ENCODE results near the gene WDR18. TPM values are rescaled to one million over a fixed set of nuclear protein-coding genes. Genes with fewer than 3 reads are reported as not detected.

Gene WDR18
- total and polyA plus RNA-seq, 8 donors: 12.3 to 84.8 (median 23.3) TPM

DNA sequence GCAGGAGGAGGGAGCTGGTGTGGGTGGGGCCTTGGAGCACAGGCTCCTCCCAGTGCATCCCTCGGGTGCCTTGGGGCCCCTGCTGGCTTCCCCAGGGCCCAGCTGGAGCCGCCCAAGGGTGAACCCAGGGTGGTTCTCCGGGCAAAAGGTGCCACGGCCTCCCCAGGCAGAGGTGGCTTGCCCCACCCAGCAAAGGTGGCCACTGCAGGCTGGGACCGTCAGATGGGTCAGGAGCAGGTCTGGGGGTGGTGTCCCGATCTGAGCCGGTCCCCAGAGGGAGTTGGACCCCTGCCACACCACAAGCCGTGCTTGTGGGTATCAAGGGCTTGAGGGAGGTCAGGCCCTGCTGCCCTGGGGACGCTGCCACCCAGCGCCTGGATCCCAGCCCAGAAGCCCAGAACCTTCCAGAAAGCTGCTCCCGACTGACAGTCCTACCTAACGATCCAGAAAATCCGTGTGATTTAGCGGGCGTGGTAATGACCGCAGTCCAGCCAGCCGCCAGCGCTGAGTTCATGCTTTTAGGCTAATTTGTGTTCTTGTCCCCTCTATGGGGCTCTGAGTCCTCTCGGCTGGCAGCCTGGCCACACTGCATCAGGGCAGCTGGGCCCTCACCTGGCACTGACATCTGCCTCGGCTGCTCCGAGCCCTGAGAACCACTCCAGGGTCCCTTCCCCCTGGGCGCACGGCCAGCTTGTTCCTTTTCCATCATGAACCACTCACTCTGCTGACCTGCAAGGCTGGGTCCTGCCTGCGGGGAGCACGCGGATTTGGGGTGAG lies 11.1 kb downstream of the WDR18 start:
- intact Hi-C loops (cut with DNase I): no loop called here
- H3K27ac ChIP-seq: peak overlapping the region in 1 of 4 donors; percentile 11
- DNase-seq: peak in 3 of 6 donors; percentile 33 to 88 (median 42)
- H3K36me3 ChIP-seq: no peaks in the 10 kb centered on the region
- ATAC-seq: peak in 3 of 4 donors; percentile 12 to 57 (median 39)
- no peaks in the 10 kb centered on the region for H3K9me3 ChIP-seq
- peaks cover 0 to 11% (median 0%) of the 10 kb centered on the region in 4 donors for H3K27me3 ChIP-seq
- H3K4me3 ChIP-seq: no peak overlapping the region
- no peaks in the 10 kb centered on the region for H3K4me1 ChIP-seq
- WGBS, 2 donors: 55 to 61% methylated on average over 26 of the region's 26 CpGs
- FAIRE-seq: no peak
- TF ChIP-seq, protein P1, sequence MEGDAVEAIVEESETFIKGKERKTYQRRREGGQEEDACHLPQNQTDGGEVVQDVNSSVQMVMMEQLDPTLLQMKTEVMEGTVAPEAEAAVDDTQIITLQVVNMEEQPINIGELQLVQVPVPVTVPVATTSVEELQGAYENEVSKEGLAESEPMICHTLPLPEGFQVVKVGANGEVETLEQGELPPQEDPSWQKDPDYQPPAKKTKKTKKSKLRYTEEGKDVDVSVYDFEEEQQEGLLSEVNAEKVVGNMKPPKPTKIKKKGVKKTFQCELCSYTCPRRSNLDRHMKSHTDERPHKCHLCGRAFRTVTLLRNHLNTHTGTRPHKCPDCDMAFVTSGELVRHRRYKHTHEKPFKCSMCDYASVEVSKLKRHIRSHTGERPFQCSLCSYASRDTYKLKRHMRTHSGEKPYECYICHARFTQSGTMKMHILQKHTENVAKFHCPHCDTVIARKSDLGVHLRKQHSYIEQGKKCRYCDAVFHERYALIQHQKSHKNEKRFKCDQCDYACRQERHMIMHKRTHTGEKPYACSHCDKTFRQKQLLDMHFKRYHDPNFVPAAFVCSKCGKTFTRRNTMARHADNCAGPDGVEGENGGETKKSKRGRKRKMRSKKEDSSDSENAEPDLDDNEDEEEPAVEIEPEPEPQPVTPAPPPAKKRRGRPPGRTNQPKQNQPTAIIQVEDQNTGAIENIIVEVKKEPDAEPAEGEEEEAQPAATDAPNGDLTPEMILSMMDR (IDR thresholded peaks at IDR 0.05): no peak

DNA sequence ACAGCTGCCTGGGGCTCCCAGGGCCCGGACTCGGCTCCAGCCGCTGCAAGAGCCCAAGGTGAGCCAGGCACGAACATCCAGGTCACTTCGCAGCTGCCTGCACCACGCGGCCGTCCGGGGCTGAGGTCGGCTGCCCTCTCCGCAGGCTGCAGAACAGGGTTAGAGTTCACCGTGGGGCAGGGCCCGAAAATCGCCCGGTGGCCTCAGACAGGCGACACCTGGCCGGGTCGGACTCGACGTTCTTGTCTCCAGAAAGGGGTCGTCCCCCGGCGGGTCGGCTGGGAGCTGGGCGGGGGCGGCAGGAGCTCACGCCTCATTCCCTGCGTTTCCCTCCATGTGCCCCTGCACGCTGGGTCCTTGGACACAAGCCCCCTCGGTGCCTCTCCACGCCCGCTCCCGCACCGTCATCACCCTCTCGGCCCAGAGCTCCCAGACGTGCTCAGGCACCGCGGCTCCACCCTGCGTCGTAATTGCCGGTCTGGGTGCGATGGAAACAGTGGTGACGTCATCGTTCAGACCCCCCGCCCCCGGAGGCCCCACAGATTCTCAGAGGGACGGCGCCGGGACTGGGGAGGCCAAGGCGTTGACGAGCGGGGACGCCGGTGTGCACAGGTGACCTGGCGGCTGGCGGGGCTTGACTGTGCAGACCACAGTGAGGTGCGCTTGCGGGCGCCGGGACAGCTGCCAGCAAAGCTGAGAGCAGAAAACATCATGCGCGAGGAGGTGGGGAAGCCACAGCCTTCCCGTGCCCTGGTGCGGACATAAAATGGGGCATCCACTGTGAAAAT lies 12.1 kb downstream of the WDR18 start:
- Histone ChIP-seq H3K9me3 (no peaks in the 10 kb centered on the region), H3K27me3 (peaks cover 0 to 16% (median 2%) of the 10 kb centered on the region in 4 donors), H3K4me1 (no peaks in the 10 kb centered on the region), H3K36me3 (no peaks in the 10 kb centered on the region), H3K4me3 (peak overlapping the region in 1 of 4 donors; percentile 12), H3K27ac (no peak overlapping the region)
- WGBS, 2 donors: 7% methylated on average over 57 to 64 of the region's 64 CpGs
- ATAC-seq (peak in 3 of 4 donors; percentile 40 to 49 (median 42)), DNase-seq (peak in 2 of 6 donors; percentile 41 to 80), FAIRE-seq (no peak)
- intact Hi-C loops (cut with DNase I): no loop called here
- TF ChIP-seq, protein P1 (IDR thresholded peaks at IDR 0.05): no peak

DNA sequence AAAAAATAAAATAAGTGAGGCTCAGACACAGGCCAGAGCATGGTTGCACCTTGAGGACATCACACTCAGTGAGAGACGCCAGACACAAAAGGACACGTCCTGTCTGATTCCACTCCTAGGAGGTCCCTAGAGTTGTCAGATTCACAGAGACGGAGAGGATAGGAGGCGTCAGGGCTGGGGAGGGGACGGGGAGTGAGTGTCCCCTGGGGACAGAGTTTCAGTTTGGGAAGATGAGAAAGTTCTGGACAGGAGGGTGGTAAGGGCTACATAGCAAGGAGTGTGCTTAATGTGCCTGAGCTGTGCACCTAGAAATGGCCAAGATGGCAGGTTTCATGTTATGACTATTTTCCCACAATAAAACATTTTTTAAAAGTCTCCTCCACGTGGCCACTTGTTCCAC lies 13.9 kb downstream of the WDR18 start:
- Histone ChIP-seq H3K36me3 (no peaks in the 10 kb centered on the region), H3K27me3 (peaks cover 0 to 16% (median 2%) of the 10 kb centered on the region in 4 donors), H3K9me3 (no peaks in the 10 kb centered on the region), H3K4me3 (no peak overlapping the region), H3K4me1 (no peaks in the 10 kb centered on the region), H3K27ac (no peak overlapping the region)
- no peak for ATAC-seq
- no peak for DNase-seq
- 18 to 27% methylated on average over 6 of the region's 6 CpGs for WGBS, 2 donors
- FAIRE-seq: no peak
- intact Hi-C loops (cut with DNase I): no loop called here
- TF ChIP-seq, protein P1 (IDR thresholded peaks at IDR 0.05): no peak

DNA sequence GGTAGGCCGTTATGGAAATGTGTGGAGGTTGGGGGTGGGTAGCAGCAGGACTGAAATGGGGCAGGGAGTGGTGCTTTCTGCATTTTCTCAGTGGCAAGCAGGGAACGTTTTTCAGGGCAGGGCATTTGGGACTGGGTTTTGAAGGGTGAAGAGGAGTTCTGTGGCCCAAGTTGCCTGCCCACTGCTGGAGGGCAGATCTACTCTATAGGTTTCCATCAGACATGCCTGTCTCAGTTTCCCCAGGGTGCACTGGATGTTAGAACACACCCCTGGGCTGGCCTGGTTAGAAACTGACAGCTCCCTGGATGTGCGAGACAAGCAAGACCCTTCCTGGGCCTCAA lies 15.2 kb downstream of the WDR18 start:
- H3K27ac ChIP-seq: no peak overlapping the region
- intact Hi-C loops (cut with DNase I): no loop called here
- DNase-seq (no peak), FAIRE-seq (no peak), ATAC-seq (no peak)
- no peaks in the 10 kb centered on the region for H3K4me1 ChIP-seq
- H3K4me3 ChIP-seq: no peak overlapping the region
- WGBS, 2 donors: 45 to 56% methylated on average over 3 of the region's 3 CpGs
- peaks cover 0 to 16% (median 2%) of the 10 kb centered on the region in 4 donors for H3K27me3 ChIP-seq
- TF ChIP-seq, protein P1 (IDR thresholded peaks at IDR 0.05): no peak
- H3K9me3 ChIP-seq: no peaks in the 10 kb centered on the region
- no peaks in the 10 kb centered on the region for H3K36me3 ChIP-seq
